ENCODE data around the gene SERPINE2.

Gene SERPINE2, protein sequence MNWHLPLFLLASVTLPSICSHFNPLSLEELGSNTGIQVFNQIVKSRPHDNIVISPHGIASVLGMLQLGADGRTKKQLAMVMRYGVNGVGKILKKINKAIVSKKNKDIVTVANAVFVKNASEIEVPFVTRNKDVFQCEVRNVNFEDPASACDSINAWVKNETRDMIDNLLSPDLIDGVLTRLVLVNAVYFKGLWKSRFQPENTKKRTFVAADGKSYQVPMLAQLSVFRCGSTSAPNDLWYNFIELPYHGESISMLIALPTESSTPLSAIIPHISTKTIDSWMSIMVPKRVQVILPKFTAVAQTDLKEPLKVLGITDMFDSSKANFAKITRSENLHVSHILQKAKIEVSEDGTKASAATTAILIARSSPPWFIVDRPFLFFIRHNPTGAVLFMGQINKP

GRCh38 chr2:224039080-224039769 lies at the start of gene SERPINE2:
SERPINE2 (minus strand) TSS chr2:224039286; CDS start chr2:224001900, 37,386 bp downstream.
- DNase-seq (ENCODE audit: low spot score), result peak; percentile 87

DNA sequence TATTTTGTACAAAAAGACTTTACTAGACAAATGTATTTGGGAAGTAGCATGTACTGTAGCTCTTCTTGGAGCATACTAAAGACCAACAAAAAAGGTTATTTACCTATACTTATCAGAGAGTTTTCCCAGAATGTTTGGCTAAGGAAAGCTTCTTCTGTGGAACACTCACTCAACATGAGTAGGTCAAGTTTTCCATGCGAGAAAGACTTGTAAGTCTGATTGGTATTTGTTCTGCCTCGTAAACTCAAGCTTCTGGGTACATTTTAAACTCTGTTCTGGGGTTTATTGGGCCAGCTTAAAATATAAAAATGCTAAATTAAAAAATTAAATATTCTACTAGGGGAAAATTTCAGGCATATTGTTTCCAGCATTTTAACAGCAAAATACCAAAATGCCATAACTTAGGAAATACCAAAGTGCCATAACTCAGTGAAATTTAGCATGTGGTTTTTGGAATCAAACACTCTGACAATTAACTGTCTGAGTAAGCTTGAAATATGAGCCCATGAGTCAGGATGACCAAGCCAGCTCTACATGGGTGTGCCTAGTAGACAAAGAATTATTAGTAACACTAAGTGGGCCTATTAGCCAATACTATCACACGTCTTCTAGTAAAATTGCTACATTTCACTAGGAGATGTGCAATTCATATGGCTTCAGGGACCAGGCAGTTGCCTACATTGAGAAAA lies 47.3 kb upstream of the SERPINE2 start:
- DNase-seq (ENCODE audit: low spot score), result peak; percentile 72

DNA sequence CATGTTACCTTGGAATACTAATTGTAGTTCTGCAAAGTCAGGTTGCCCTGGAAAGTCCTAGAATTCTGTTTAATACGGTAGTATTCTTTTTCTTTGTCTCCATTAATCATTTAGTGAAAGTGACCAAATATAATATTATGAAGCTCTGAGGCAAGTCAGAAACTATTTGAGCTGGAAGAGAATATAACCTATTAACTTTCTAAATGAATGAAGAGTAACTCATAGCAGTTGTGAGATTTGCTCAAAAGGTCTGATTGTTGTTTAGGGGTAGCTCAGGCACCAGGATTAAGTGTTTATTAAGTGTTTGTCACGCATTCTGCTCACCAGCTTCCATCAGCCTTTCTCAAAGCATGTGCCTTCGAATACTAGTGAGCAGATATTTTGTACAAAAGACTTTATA lies 46.7 kb upstream of the SERPINE2 start:
- no peak for DNase-seq (ENCODE audit: low spot score)

GRCh38 chr2:224085246-224085645 lies 46.2 kb upstream of the SERPINE2 start:
- DNase-seq (ENCODE audit: low spot score), result peak; percentile 32

DNA sequence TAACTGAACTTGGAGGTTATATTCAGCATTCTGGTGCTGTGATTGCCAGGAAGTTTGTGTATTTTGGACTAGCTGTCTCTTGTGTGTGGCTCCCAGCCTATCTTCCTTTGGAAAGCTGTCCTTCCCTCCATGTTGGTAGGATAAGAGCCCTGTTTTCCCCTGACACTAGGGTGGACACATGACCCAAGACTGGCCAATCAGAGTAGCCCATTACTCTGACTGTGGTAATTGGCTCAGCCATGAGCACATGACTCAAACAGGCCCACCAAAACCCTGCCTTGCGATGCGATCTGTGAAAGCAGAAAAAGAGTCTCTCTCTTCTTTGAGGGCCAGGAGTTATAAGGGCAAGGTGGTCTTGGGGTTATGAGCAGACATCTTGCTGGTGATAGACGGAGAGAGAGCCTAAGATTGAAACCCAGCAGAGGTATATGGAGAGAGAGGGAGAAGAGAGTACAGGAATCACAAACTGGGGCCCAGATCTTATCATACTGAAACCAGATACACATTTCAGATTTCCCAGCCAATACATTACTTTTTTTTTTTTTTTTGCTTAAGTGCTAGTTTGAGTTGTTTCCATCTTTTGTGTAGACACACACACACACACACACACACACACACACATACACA lies 45.3 kb upstream of the SERPINE2 start:
- no peak for DNase-seq (ENCODE audit: low spot score)

DNA sequence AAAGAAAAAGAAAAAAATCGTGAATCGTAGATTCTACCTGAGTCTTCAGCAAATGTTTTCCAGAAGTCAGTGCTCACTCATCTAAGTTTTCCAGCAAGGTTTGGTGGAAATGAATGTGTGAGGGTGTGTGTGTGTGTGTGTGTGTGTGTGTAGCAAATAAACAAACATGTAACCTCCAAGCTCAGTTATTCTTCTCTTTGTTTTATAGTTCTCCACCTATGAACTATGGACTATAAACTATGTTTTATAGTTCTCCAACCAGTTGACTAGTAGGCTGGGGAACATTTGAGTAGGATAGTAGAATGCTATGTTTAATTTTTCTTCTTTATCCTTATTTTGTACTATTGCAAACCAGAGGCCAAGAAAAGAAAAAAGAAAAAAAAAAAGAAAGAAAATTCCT lies 44.6 kb upstream of the SERPINE2 start:
- DNase-seq (ENCODE audit: low spot score), result no peak

- DNase-seq (ENCODE audit: low spot score), result no peak
Observed at GRCh38 chr2:224078656-224079055, 39.6 kb upstream of the SERPINE2 start.

DNA sequence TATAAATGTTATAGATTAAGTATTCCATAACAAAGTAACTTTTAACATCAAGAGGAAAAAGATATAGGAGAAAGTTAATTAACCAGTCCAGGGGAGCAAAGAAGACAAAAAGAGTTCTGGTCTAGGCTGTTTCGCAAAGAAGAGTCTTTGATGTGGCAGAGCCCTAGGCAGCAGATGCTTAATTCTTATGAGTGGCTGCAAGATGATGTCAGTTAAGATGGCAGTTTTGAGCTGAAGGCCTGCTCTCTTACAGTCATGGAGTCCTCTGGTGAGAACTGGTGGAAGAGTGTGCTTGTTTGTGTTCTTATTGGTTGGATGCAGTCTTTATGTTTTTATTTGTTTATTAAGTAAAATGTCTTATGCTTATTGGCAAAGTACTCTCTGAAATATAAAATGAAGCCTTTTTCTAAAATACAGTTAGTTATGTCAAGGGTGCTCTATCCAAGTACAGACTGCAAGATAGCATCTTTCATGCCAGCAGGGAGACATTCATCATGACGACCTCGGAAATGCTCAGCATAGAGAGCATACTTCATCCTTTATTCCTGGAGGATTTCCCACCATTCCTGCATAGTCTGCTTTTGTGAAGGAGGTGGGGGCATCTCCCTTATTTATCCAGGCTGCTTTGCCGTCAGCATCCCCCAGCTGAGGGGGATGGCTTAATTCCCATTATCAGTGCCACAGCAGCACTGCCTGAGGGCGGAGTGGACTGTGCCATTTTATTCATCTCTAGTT lies 38.9 kb upstream of the SERPINE2 start:
- DNase-seq (ENCODE audit: low spot score), result no peak

DNA sequence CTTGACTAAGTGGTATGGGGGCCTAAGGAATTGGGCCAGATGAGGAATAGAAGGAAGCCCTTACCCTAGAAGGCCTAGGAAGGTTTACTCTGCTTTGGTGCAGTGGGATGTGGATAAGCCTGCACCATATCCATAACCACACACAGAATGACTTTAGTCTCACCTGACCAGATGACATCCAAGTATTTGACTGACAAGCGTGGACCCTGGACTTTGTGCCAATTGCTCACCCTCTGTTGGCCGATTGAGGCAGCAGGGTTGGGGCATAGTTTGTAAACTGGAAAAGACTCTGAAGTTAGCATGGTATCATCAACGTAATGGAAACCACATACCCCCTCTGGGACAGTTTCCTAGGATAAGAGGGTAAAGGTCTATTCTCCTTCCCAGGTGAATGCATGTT lies 36.5 kb upstream of the SERPINE2 start:
- DNase-seq (ENCODE audit: low spot score), result no peak

- DNase-seq (ENCODE audit: low spot score), result no peak
Observed at GRCh38 chr2:224073676-224074075, 34.6 kb upstream of the SERPINE2 start.

DNA sequence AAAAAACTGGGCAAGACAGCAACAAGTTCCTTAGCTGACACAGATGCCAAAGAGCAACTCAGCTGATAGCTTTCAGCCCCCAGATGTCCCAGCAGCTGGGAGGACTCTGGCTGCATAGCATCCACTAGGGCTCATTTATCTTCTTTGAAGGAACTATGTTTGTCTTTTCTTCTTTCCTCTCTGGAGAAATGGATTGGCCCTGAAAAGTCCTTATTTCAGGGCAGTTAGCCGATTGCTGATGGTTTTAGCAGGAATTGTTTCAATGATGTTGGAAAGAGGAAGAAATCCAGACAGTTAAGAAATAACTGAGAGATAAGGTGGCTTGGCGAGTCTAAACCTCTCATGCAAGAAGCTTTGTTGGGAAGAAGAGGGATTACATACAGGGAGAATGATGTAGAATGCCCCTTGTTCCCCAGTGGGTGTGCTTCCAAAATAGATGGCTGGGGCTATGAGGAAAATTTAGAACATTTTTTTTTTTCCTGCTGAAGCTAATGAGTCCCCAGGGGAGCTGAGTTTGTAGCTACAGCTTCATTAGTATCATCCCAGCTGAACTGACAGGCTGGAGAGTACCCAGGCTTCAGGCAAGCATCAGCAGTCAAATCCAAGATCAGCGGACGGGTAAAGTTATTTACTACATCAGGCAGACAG lies 33.6 kb upstream of the SERPINE2 start:
- no peak for DNase-seq (ENCODE audit: low spot score)

- peak; percentile 21 for DNase-seq (ENCODE audit: low spot score)
Observed at GRCh38 chr2:224069172-224069571, 30.1 kb upstream of the SERPINE2 start.

- DNase-seq (ENCODE audit: low spot score), result no peak
Observed at GRCh38 chr2:224063298-224063648, 24.2 kb upstream of the SERPINE2 start.

DNA sequence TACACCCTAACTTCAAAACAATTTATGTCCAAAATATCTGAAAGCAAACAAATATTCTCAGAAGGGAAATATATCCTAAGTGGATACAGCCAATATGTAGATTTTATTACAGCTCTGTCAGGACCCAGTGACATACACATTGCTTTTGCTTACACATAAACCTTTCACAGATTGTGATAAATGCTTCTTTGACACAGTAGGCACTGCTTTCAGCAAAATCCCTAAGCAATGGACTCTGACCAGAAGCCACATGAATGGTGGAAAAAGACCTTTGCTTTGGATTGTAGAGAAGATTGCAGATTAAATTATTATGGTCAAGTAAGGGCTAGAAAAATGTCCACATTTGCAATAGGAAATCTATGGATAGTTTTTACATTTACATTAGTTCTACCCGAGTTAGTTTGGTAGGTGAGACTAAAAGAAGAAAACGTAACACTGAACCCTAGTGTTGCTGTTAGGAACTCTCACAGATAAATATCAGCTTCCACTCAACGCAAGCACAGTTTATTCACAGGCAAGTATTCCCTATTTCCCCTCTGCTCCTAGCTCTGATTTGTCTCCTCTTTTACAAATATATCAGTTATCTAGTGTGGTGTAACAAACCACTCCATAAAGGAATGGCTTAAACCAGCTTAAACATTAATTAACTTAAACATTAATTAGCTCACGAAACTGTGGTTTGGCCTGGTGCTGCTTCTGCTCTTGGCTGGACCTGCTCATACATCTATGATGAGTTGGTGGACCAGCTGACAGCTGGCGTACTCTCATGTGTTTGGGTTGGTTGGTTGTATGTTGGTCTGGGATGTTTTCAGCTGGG lies 23.6 kb upstream of the SERPINE2 start:
- DNase-seq (ENCODE audit: low spot score), result no peak

DNA sequence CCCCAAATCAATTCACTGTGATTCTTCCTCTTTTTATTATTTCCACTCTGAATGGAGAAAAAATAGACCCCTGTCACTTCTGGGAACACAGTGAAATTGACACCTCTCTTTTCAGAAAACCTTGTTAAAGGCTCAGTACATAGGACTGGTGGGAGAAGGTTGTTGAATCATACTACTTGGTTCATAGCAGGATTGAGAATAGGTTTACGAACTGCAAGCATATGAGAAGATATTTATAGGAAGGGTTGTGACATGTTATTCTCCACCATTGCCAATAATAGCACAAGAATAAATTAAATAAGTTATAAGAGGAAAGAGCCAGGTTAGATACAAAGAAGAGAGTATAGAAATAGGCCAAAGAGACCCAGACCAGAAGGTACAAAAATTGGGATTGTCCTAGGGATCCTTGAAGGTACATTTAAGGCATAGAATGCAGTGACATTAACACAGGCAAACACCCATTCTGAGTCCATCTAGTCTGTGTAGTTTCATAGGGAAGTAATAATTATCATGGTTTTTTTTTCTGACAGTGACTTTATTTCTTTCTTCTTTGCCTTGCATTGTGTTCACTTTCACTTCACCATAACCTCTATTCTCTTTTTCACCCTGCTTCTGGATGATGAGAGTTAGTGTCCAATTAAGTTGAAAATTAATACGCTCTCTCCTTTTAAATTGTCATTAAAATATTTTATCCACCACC lies 21.8 kb upstream of the SERPINE2 start:
- DNase-seq (ENCODE audit: low spot score), result no peak

GRCh38 chr2:224059178-224059577 lies 20.1 kb upstream of the SERPINE2 start:
- no peak for DNase-seq (ENCODE audit: low spot score)

DNA sequence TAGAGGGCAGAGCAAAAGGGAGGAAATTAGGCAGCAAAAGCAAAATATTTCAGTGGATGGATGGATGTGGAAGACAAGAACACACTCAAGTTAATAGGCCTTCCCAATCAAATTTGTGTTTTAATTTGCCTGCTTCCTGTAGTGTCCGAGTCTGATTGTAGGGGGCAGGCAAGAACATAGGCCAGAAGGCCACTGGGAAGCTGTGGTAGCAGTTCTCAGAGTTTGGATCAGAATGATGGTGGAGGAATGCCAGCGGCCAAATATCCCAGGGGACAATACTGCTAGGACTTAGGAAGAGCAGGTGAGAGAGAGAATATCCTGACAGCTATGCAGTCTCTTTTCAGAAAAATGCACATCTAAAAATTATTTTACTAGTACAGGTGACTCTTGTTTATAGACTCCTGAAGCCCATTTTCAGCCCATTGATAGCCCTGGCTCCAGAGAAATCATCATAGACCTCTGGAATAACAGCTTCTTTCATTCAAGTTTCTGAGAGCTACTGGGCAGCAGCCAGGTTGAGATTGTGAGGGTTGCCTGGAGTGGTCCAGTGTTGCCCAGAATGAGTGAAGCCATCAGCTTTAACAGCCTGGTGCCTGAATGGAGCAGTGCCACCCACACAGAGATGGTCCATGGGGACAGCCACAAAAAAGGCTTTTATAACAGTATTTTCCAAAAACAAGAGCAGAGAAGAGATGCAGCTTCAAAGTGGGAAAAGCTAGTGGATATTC lies 19.1 kb upstream of the SERPINE2 start:
- DNase-seq (ENCODE audit: low spot score), result no peak

DNA sequence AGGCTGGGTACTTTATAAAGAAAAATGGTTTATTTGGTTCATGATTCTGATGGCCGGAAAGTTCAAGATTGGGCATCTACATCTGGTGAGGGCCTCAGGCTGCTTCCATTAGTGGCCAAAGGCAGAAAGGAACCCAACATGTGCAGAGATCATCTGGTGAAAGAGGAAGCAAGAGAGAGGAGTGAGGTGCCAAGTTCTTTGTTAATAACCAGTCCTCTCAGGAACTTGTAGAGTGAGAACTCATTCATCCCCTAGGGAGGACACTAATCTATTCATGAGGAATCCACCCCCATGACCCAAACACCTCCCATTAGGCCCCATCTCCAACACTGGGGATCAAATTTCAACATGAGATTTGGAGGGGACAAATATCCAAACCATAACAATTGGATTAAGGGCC lies 17.8 kb upstream of the SERPINE2 start:
- DNase-seq (ENCODE audit: low spot score), result no peak

- no peak for DNase-seq (ENCODE audit: low spot score)
Observed at GRCh38 chr2:224055101-224055500, 16.0 kb upstream of the SERPINE2 start.

Data from AG08396 (cell line).